ENCODE measurements around the gene ROPN1L. TPM values are rescaled to one million over a fixed set of nuclear protein-coding genes. Genes with fewer than 3 reads are reported as not detected.

Gene ROPN1L
- total and polyA plus RNA-seq, 2 donors from 2014 or later = 1.4 to 1.7 TPM

DNA sequence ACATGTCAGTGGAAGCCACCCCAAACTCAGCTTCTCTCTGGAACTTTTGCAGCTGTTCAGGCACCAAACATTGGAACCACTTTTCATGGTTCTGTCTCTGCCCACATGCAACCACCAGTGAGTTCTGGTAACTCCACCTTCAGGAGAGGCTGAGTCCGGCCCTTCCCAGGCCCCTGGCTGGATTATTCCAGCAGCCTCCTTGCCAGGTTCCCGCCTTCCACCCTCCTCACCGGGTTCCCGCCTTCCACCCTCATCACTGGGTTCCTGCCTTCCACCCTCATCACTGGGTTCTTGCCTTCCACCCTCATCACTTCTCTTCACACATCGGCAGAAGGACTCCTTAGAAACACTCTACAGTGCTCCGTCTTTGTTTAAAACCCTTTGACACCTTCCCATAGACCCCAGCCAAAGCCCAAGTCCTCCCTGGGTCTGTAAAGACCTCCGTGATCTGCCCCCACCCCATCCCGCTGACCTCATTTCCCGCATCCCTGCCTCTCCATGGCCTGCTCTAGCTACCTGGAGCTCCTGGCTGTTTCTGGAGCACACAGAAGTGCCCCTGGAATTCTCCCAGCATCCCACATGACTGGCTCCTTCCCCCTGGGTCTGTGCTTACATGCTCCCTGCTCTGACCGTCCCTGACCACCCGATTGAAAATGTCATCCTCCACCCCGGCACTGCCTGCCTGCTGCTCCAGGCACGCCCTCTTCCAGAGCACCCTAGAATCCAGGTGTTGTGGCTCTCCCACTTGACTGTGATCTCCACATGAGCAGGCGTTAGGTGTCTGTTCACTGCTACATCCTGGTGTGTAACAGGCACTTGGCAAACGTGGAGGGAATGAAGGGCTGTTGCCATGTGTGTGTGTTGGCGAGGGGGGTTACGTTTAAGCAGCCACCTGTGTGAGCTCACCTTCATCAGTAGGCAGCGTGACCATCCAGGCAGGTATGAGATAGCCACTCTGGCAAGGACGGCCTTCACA lies 17.7 kb downstream of the ROPN1L start:
- no peak for FAIRE-seq
- no peaks in the 10 kb centered on the region for H3K27me3 ChIP-seq (ENCODE audit: control insufficient read depth, insufficient read depth, low read length)
- no peak overlapping the region for H3K4me3 ChIP-seq (ENCODE audit: low read length in 3 of 3)
- no peaks in the 10 kb centered on the region for H3K9me3 ChIP-seq (ENCODE audit: control insufficient read depth in 2 of 3, insufficient read depth in 1 of 3, low read length in 3 of 3)
- no peaks in the 10 kb centered on the region for H3K36me3 ChIP-seq (ENCODE audit: control insufficient read depth in 2 of 3, insufficient read depth in 3 of 3, low read length in 3 of 3)
- TF ChIP-seq, protein P1, sequence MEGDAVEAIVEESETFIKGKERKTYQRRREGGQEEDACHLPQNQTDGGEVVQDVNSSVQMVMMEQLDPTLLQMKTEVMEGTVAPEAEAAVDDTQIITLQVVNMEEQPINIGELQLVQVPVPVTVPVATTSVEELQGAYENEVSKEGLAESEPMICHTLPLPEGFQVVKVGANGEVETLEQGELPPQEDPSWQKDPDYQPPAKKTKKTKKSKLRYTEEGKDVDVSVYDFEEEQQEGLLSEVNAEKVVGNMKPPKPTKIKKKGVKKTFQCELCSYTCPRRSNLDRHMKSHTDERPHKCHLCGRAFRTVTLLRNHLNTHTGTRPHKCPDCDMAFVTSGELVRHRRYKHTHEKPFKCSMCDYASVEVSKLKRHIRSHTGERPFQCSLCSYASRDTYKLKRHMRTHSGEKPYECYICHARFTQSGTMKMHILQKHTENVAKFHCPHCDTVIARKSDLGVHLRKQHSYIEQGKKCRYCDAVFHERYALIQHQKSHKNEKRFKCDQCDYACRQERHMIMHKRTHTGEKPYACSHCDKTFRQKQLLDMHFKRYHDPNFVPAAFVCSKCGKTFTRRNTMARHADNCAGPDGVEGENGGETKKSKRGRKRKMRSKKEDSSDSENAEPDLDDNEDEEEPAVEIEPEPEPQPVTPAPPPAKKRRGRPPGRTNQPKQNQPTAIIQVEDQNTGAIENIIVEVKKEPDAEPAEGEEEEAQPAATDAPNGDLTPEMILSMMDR (IDR thresholded peaks at IDR 0.05; ENCODE audit: borderline replicate concordance, extremely low read depth, insufficient read depth) = no peak
- H3K4me1 ChIP-seq (ENCODE audit: control insufficient read depth in 2 of 3, insufficient read depth in 2 of 3, low read depth in 1 of 3, low read length in 3 of 3) = peaks cover 0 to 9% (median 0%) of the 10 kb centered on the region in 3 donors
- no peak overlapping the region for H3K27ac ChIP-seq (ENCODE audit: low read depth in 2 of 2, low read length in 2 of 2)
- intact Hi-C loops (cut with DNase I) = loop anchor here (5.0 kb wide), 1 partner anchor 168 kb away; no protein-coding TSS in a partner anchor
- no peak overlapping the region for H3K9ac ChIP-seq (ENCODE audit: low read length in 3 of 3)
- DNase-seq = no peak

DNA sequence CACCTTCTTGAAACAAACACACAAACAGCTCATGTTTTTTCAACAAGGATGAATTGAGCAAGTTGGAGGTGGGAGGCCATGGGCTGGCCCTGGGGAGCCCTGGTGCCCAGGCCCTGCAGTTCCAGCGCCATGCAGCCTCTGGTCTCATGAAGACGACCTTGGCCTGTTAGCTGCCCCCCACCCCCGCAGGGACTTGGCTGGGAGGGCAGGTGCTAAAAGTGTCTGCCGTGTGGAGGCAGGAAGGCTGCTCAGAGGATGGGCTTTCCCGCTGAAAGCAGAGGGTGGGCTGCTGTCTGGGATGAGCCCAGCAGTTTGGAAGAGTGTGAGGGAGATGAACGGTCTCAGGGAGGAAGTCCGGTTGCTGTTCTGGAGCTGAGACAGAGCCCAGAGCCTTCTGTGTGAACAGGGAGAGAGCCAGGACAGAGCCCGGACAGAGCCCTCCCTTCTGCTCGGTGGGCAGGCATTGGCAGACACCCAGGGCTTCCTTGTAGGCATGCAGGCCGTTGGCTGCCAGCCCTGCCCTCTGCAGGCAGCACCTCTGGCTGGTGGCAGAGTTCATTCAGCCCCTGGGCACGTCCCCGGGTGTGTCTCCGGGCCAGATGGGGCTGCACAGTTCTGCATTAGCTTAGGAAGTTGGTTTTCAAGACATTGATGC lies 18.7 kb downstream of the ROPN1L start:
- Histone ChIP-seq H3K9ac (ENCODE audit: low read length in 3 of 3) (no peak overlapping the region), H3K27me3 (ENCODE audit: control insufficient read depth, insufficient read depth, low read length) (no peaks in the 10 kb centered on the region), H3K27ac (ENCODE audit: low read depth in 2 of 2, low read length in 2 of 2) (no peak overlapping the region), H3K9me3 (ENCODE audit: control insufficient read depth in 2 of 3, insufficient read depth in 1 of 3, low read length in 3 of 3) (no peaks in the 10 kb centered on the region), H3K36me3 (ENCODE audit: control insufficient read depth in 2 of 3, insufficient read depth in 3 of 3, low read length in 3 of 3) (no peaks in the 10 kb centered on the region), H3K4me1 (ENCODE audit: control insufficient read depth in 2 of 3, insufficient read depth in 2 of 3, low read depth in 1 of 3, low read length in 3 of 3) (peaks cover 0 to 9% (median 0%) of the 10 kb centered on the region in 3 donors), H3K4me3 (ENCODE audit: low read length in 3 of 3) (no peak overlapping the region)
- intact Hi-C loops (cut with DNase I) = no loop called here
- FAIRE-seq (no peak), DNase-seq (no peak)
- TF ChIP-seq, protein P1 (IDR thresholded peaks at IDR 0.05; ENCODE audit: borderline replicate concordance, extremely low read depth, insufficient read depth) = no peak

DNA sequence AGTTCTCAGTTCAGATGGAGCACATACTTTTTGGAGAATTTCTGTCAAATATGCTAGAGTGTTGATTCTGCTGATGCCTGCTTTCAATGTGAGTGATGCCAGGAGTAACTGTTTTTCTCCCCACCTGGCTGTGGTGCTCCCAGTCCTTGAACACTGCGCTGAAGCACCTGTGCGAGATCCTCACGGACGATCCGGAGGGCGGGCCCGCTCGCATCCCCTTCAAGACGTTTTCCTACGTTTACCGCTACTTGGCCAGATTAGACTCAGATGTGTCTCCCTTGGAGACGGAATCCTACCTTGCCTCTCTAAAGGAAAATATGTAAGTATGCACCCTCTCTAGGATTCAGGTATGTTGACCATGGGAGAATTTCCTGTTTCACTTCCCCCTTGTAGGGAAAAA lies 19.4 kb downstream of the ROPN1L start:
- H3K4me3 ChIP-seq (ENCODE audit: low read length in 3 of 3) = no peak overlapping the region
- H3K36me3 ChIP-seq (ENCODE audit: control insufficient read depth in 2 of 3, insufficient read depth in 3 of 3, low read length in 3 of 3) = no peaks in the 10 kb centered on the region
- H3K9ac ChIP-seq (ENCODE audit: low read length in 3 of 3) = no peak overlapping the region
- no peak overlapping the region for H3K27ac ChIP-seq (ENCODE audit: low read depth in 2 of 2, low read length in 2 of 2)
- no peaks in the 10 kb centered on the region for H3K27me3 ChIP-seq (ENCODE audit: control insufficient read depth, insufficient read depth, low read length)
- FAIRE-seq (no peak), DNase-seq (no peak)
- H3K9me3 ChIP-seq (ENCODE audit: control insufficient read depth in 2 of 3, insufficient read depth in 1 of 3, low read length in 3 of 3) = no peaks in the 10 kb centered on the region
- peaks cover 0 to 9% (median 0%) of the 10 kb centered on the region in 3 donors for H3K4me1 ChIP-seq (ENCODE audit: control insufficient read depth in 2 of 3, insufficient read depth in 2 of 3, low read depth in 1 of 3, low read length in 3 of 3)
- TF ChIP-seq, protein P1 (IDR thresholded peaks at IDR 0.05; ENCODE audit: borderline replicate concordance, extremely low read depth, insufficient read depth) = no peak
- intact Hi-C loops (cut with DNase I) = no loop called here
